ENCODE data around the gene SMIM24. TPM values are rescaled to one million over a fixed set of nuclear protein-coding genes. Genes with fewer than 3 reads are reported as not detected.

Gene SMIM24
- total and polyA plus RNA-seq, 7 experiments from 2014 or later: 0.82 to 1.8 TPM; not detected in 5

- Mint-ChIP-seq H3K36me3 (peaks cover 0 to 18% (median 7%) of the 10 kb centered on the region in 5 donors), H3K9me3 (peaks cover 0 to 4% (median 0%) of the 10 kb centered on the region in 11 donors), H3K4me3 (peak overlapping the region; percentile 81 to 96 (median 93)), H3K27ac (peak overlapping the region; percentile 91 to 98 (median 96)), H3K27me3 (peaks cover 0 to 5% (median 0%) of the 10 kb centered on the region in 5 donors), H3K4me1 (peaks cover 13 to 36% (median 27%) of the 10 kb centered on the region in 7 donors)
- ChIA-PET CTCF (interaction anchor here (0.7 to 1.2 kb wide), 2 partner anchors 27 to 84 kb away, joined by 3 to 4 read pairs; no protein-coding TSS in a partner anchor), POLR2A (interaction anchor here (1.0 to 1.9 kb wide), 5 partner anchors 16 to 485 kb away, joined by 3 to 5 read pairs (median 4); partner anchors contain the start of gene EEF2)
- no peaks in the 10 kb centered on the region for H3K27me3 ChIP-seq (ENCODE audit: control insufficient read depth in 2 of 2, insufficient read depth in 2 of 2, low read length in 2 of 2)
- DNase-seq: no peak
- ATAC-seq: no peak
- peaks cover 0 to 32% (median 8%) of the 10 kb centered on the region in 3 experiments for H3K36me3 ChIP-seq (ENCODE audit: control insufficient read depth in 2 of 3, insufficient read depth in 3 of 3, low read length in 3 of 3)
- H3K27ac ChIP-seq (ENCODE audit: low read depth, low read length): peak overlapping the region; percentile 82
- H3K4me1 ChIP-seq (ENCODE audit: control insufficient read depth in 2 of 2, insufficient read depth in 2 of 2, low read length in 2 of 2): peaks cover 9 to 18% of the 10 kb centered on the region in 2 donors
- no peaks in the 10 kb centered on the region for H3K9me3 ChIP-seq (ENCODE audit: control insufficient read depth in 2 of 3, low read length in 3 of 3)
- H3K4me3 ChIP-seq (ENCODE audit: low read length): peak overlapping the region; percentile 72
- intact Hi-C loops (cut with micrococcal nuclease): loop anchor here (1.0 to 10.0 kb wide), 5 partner anchors 315 to 1075 kb away; partner anchors contain the start of genes CHAF1A (in 1 of the 2), EEF2 (in 1 of the 2), NCLN (in 1 of the 2) and SGTA (in 1 of the 2)
These were observed 19.6 kb upstream of the SMIM24 start for GRCh38 chr19:3499738-3500428.

DNA sequence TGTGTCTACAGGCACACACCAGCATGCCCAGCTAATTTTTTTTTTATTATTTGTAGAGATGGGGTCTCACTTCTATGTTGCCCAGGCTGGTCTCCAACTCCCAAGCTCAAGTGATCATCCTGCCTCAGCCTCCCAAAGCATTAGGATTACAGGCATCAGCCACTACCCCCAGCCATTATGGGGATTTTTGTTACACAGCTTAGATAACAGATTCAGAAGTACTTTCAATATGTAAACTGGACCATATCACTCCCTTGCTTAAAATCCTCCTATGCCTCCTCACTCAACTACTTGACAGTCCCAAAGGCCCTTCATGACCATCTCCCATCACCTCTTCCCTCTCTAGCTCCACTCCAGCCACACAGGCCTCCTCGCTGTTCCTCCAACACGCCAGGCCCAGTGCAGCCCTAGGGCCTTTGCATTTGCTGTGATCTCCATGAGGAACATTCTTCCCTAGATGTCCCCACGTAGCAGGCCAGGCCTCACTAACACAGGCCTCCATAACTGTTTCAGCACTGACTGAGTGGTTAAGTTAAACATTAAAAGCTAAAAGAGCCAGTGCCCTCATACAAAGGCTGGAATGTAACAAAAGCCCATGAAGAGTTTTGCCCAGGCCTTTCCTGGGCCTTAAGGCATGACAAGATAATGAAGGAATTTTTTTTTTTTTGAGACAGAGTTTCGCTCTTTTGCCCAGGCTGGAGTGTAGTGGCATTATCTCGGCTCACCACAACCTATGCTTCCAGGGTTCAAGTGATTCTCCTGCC is 17.6 kb upstream of the SMIM24 start:
- intact Hi-C loops (cut with micrococcal nuclease): loop anchor here in 1 of 2 donors (10.0 kb wide), 1 partner anchor 1073 kb away; the partner anchor contains the start of gene TIMM13
- Histone ChIP-seq H3K36me3 (ENCODE audit: control insufficient read depth in 2 of 3, insufficient read depth in 3 of 3, low read length in 3 of 3) (peaks cover 0 to 49% (median 8%) of the 10 kb centered on the region in 3 experiments), H3K27ac (ENCODE audit: low read depth, low read length) (no peak overlapping the region), H3K4me1 (ENCODE audit: control insufficient read depth in 2 of 2, insufficient read depth in 2 of 2, low read length in 2 of 2) (peaks cover 9 to 15% of the 10 kb centered on the region in 2 donors), H3K27me3 (ENCODE audit: control insufficient read depth in 2 of 2, insufficient read depth in 2 of 2, low read length in 2 of 2) (no peaks in the 10 kb centered on the region), H3K4me3 (ENCODE audit: low read length) (no peak overlapping the region), H3K9me3 (ENCODE audit: control insufficient read depth in 2 of 3, low read length in 3 of 3) (no peaks in the 10 kb centered on the region)
- Mint-ChIP-seq H3K36me3 (peaks cover 0 to 23% (median 8%) of the 10 kb centered on the region in 5 donors), H3K4me1 (peaks cover 13 to 41% (median 26%) of the 10 kb centered on the region in 7 donors), H3K4me3 (peak overlapping the region in 5 of 10 donors; percentile 23 to 42 (median 35)), H3K27ac (peak overlapping the region in 3 of 9 donors; percentile 28 to 51 (median 45)), H3K9me3 (peaks cover 0 to 4% (median 0%) of the 10 kb centered on the region in 11 donors), H3K27me3 (peaks cover 0 to 5% (median 0%) of the 10 kb centered on the region in 5 donors)
- ChIA-PET CTCF (interaction anchor here (0.7 kb wide), 1 partner anchor 14 kb away, joined by 3 read pairs; the partner anchor contains the start of gene SMIM44), POLR2A (interaction anchor here (1.3 kb wide), 1 partner anchor 9 kb away, joined by 3 read pairs; no protein-coding TSS in a partner anchor)
- ATAC-seq (no peak), DNase-seq (no peak)

GRCh38 chr19:3496392-3497273 is 16.3 kb upstream of the SMIM24 start:
- Mint-ChIP-seq H3K4me1 (peaks cover 13 to 41% (median 26%) of the 10 kb centered on the region in 7 donors), H3K27ac (no peak overlapping the region), H3K9me3 (peaks cover 0 to 4% (median 0%) of the 10 kb centered on the region in 11 donors), H3K36me3 (peaks cover 0 to 27% (median 12%) of the 10 kb centered on the region in 5 donors), H3K4me3 (peak overlapping the region in 1 of 10 donors; percentile 71), H3K27me3 (peaks cover 0 to 5% (median 0%) of the 10 kb centered on the region in 5 donors)
- Histone ChIP-seq H3K4me3 (ENCODE audit: low read length) (no peak overlapping the region), H3K4me1 (ENCODE audit: control insufficient read depth in 2 of 2, insufficient read depth in 2 of 2, low read length in 2 of 2) (peaks cover 9 to 15% of the 10 kb centered on the region in 2 donors), H3K27me3 (ENCODE audit: control insufficient read depth in 2 of 2, insufficient read depth in 2 of 2, low read length in 2 of 2) (no peaks in the 10 kb centered on the region), H3K9me3 (ENCODE audit: control insufficient read depth in 2 of 3, low read length in 3 of 3) (no peaks in the 10 kb centered on the region), H3K27ac (ENCODE audit: low read depth, low read length) (no peak overlapping the region), H3K36me3 (ENCODE audit: control insufficient read depth in 2 of 3, insufficient read depth in 3 of 3, low read length in 3 of 3) (peaks cover 0 to 62% (median 12%) of the 10 kb centered on the region in 3 experiments)
- POLR2A ChIA-PET: interaction anchor here (1.3 kb wide), 1 partner anchor 10 kb away, joined by 3 read pairs; no protein-coding TSS in a partner anchor
- CTCF ChIA-PET: interaction anchor here (0.6 kb wide), 1 partner anchor 10 kb away, joined by 3 read pairs; no protein-coding TSS in a partner anchor
- DNase-seq: no peak
- intact Hi-C loops (cut with micrococcal nuclease): loop anchor here in 1 of 2 donors (10.0 kb wide), 1 partner anchor 1072 kb away; the partner anchor contains the start of gene TIMM13
- no peak for ATAC-seq

DNA sequence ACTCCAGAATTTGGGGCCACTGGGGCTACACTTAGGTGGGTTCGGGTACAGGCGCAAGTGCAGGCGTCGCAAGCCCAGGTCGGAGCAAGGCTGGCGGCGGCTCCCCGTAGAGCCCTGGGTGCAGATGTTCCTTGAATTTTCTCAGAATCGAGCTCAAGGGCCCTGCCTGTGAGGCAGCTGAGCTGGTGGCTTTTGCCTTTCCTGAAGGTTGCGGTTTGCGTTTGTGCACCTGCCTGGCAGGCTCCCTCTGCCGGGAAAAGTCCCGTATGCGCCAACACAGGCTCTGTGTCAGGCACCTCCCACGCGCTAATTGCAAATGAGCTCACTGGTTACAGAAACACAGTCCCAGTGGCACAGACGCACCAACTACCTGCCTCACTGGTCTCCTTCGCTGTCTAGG is 14.2 kb upstream of the SMIM24 start:
- Histone ChIP-seq H3K9me3 (ENCODE audit: control insufficient read depth in 2 of 3, low read length in 3 of 3) (no peaks in the 10 kb centered on the region), H3K27ac (ENCODE audit: low read depth, low read length) (peak overlapping the region; percentile 48), H3K36me3 (ENCODE audit: control insufficient read depth in 2 of 3, insufficient read depth in 3 of 3, low read length in 3 of 3) (peaks cover 0 to 70% (median 12%) of the 10 kb centered on the region in 3 experiments), H3K4me1 (ENCODE audit: control insufficient read depth in 2 of 2, insufficient read depth in 2 of 2, low read length in 2 of 2) (peaks cover under 1 to 5% of the 10 kb centered on the region in 2 donors), H3K4me3 (ENCODE audit: low read length) (no peak overlapping the region), H3K27me3 (ENCODE audit: control insufficient read depth in 2 of 2, insufficient read depth in 2 of 2, low read length in 2 of 2) (no peaks in the 10 kb centered on the region)
- DNase-seq (peak in 6 of 9 donors; percentile 33 to 68 (median 44)), ATAC-seq (peak; percentile 78)
- H3K9me3 Mint-ChIP-seq: peaks cover 0 to 2% (median 0%) of the 10 kb centered on the region in 11 donors
- peaks cover 6 to 29% (median 15%) of the 10 kb centered on the region in 7 donors for H3K4me1 Mint-ChIP-seq
- peak overlapping the region in 7 of 9 donors; percentile 21 to 82 (median 69) for H3K27ac Mint-ChIP-seq
- H3K36me3 Mint-ChIP-seq: peaks cover 0 to 22% (median 9%) of the 10 kb centered on the region in 5 donors
- intact Hi-C loops (cut with micrococcal nuclease): loop anchor here in 1 of 2 donors (10.0 kb wide), 1 partner anchor 1070 kb away; the partner anchor contains the start of gene TIMM13
- no peaks in the 10 kb centered on the region for H3K27me3 Mint-ChIP-seq
- POLR2A ChIA-PET: interaction anchor here (0.7 to 1.9 kb wide), 2 partner anchors 10 to 12 kb away, joined by 3 to 10 read pairs; no protein-coding TSS in a partner anchor
- peak overlapping the region in 8 of 10 donors; percentile 16 to 51 (median 38) for H3K4me3 Mint-ChIP-seq
- CTCF ChIA-PET: interaction anchor here (1.7 kb wide), 1 partner anchor 10 kb away, joined by 8 read pairs; no protein-coding TSS in a partner anchor

DNA sequence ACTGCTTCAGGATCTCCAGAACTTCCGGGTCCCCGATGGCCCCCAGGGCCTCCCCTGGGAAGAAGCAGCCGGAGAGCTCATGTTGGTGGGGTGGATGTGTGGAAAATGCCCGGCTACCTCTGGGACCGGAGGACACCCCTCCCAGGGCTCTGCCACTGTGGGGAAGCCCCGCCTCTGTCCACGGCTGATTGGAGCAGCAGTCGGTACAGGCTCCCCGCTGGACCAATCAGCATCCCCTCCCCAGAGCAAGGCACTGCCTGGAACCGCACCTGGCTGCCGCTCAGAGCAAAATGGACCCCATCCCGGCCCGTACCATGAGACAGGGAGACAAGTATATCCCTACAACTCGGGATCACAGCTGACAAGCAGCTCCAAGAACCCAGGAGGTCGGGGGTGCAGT is 13.7 kb upstream of the SMIM24 start:
- H3K9me3 Mint-ChIP-seq: peaks cover 0 to 2% (median 0%) of the 10 kb centered on the region in 11 donors
- DNase-seq (peak in 6 of 9 donors; percentile 23 to 47 (median 38)), ATAC-seq (peak; percentile 73)
- H3K27ac Mint-ChIP-seq: peak overlapping the region in 4 of 9 donors; percentile 5 to 71 (median 45)
- H3K27me3 Mint-ChIP-seq: no peaks in the 10 kb centered on the region
- POLR2A ChIA-PET: interaction anchor here (0.7 to 1.9 kb wide), 2 partner anchors 10 to 13 kb away, joined by 3 to 10 read pairs; no protein-coding TSS in a partner anchor
- no peaks in the 10 kb centered on the region for H3K9me3 ChIP-seq (ENCODE audit: control insufficient read depth in 2 of 3, low read length in 3 of 3)
- no peaks in the 10 kb centered on the region for H3K27me3 ChIP-seq (ENCODE audit: control insufficient read depth in 2 of 2, insufficient read depth in 2 of 2, low read length in 2 of 2)
- CTCF ChIA-PET: interaction anchor here (1.7 kb wide), 1 partner anchor 9 kb away, joined by 8 read pairs; no protein-coding TSS in a partner anchor
- peak overlapping the region in 3 of 10 donors; percentile 46 to 51 (median 51) for H3K4me3 Mint-ChIP-seq
- peaks cover 0 to 20% (median 9%) of the 10 kb centered on the region in 5 donors for H3K36me3 Mint-ChIP-seq
- H3K4me1 ChIP-seq (ENCODE audit: control insufficient read depth in 2 of 2, insufficient read depth in 2 of 2, low read length in 2 of 2): no peaks in the 10 kb centered on the region
- intact Hi-C loops (cut with micrococcal nuclease): loop anchor here in 1 of 2 donors (10.0 kb wide), 1 partner anchor 1069 kb away; the partner anchor contains the start of gene TIMM13
- H3K36me3 ChIP-seq (ENCODE audit: control insufficient read depth in 2 of 3, insufficient read depth in 3 of 3, low read length in 3 of 3): peaks cover 0 to 70% (median 12%) of the 10 kb centered on the region in 3 experiments
- H3K27ac ChIP-seq (ENCODE audit: low read depth, low read length): peak overlapping the region; percentile 48
- no peak overlapping the region for H3K4me3 ChIP-seq (ENCODE audit: low read length)
- peaks cover 3 to 24% (median 12%) of the 10 kb centered on the region in 7 donors for H3K4me1 Mint-ChIP-seq

Data from naive thymus-derived CD4-positive, alpha-beta T cell (primary cell).